ENCODE results near the gene CHMP6. TPM values are rescaled to one million over a fixed set of nuclear protein-coding genes. Genes with fewer than 3 reads are reported as not detected.

CHMP6 gene
- total RNA-seq, 1 donor from 2014 or later = 26.9 TPM

- no peaks in the 10 kb centered on the region for H3K9me3 Mint-ChIP-seq
- H3K4me3 Mint-ChIP-seq = no peak overlapping the region
- no peak for DNase-seq (ENCODE audit: low spot score in 2 of 2, unreplicated experiment in 2 of 2)
- no peak for TF ChIP-seq CTCF (IDR thresholded peaks at IDR 0.05; ENCODE audit: unreplicated experiment)
- no peaks in the 10 kb centered on the region for H3K27me3 Mint-ChIP-seq (ENCODE audit: low read depth)
- H3K27ac Mint-ChIP-seq = peak overlapping the region; percentile 33
- H3K36me3 Mint-ChIP-seq = no peaks in the 10 kb centered on the region
- peaks cover 54% of the 10 kb centered on the region for H3K4me1 Mint-ChIP-seq
These were observed 54.6 kb downstream of the CHMP6 start for GRCh38 chr17:81046132-81046769.

- Mint-ChIP-seq H3K27me3 (ENCODE audit: low read depth) (no peaks in the 10 kb centered on the region), H3K4me3 (no peak overlapping the region), H3K27ac (no peak overlapping the region), H3K9me3 (no peaks in the 10 kb centered on the region), H3K36me3 (no peaks in the 10 kb centered on the region), H3K4me1 (peaks cover 55% of the 10 kb centered on the region)
- TF ChIP-seq CTCF (IDR thresholded peaks at IDR 0.05; ENCODE audit: unreplicated experiment) = no peak
- DNase-seq (ENCODE audit: low spot score in 2 of 2, unreplicated experiment in 2 of 2) = no peak
These were observed 55.2 kb downstream of the CHMP6 start for GRCh38 chr17:81046770-81047359.

GRCh38 chr17:81048827-81049371, 57.3 kb downstream of the CHMP6 start:
- Mint-ChIP-seq H3K27ac (no peak overlapping the region), H3K27me3 (ENCODE audit: low read depth) (no peaks in the 10 kb centered on the region)
- no peak for DNase-seq (ENCODE audit: low spot score in 2 of 2, unreplicated experiment in 2 of 2)

GRCh38 chr17:81049372-81049911, 57.8 kb downstream of the CHMP6 start:
- H3K4me3 Mint-ChIP-seq = no peak overlapping the region
- H3K27ac Mint-ChIP-seq = no peak overlapping the region
- DNase-seq (ENCODE audit: low spot score in 2 of 2, unreplicated experiment in 2 of 2) = no peak

More at GRCh38 chr17:81048827-81049371, 57.3 kb downstream of the CHMP6 start:
- no peak overlapping the region for H3K4me3 Mint-ChIP-seq
- no peaks in the 10 kb centered on the region for H3K9me3 Mint-ChIP-seq
- no peaks in the 10 kb centered on the region for H3K36me3 Mint-ChIP-seq
- TF ChIP-seq CTCF (IDR thresholded peaks at IDR 0.05; ENCODE audit: unreplicated experiment) = no peak
- peaks cover 57% of the 10 kb centered on the region for H3K4me1 Mint-ChIP-seq

More at GRCh38 chr17:81049372-81049911, 57.8 kb downstream of the CHMP6 start:
- no peak for TF ChIP-seq CTCF (IDR thresholded peaks at IDR 0.05; ENCODE audit: unreplicated experiment)
- no peaks in the 10 kb centered on the region for H3K9me3 Mint-ChIP-seq
- no peaks in the 10 kb centered on the region for H3K27me3 Mint-ChIP-seq (ENCODE audit: low read depth)
- peaks cover 53% of the 10 kb centered on the region for H3K4me1 Mint-ChIP-seq
- no peaks in the 10 kb centered on the region for H3K36me3 Mint-ChIP-seq

Other genes starting within 250 kb of the CHMP6 start
- gene BAIAP2, start 43.3 kb downstream of the CHMP6 start, total RNA-seq = 46.5 to 48.9 TPM (median 47.6 TPM) in 3 replicates
- 0.22 to 0.62 TPM (median 0.47 TPM) in 3 replicates for gene PVALEF, start 173.7 kb downstream of the CHMP6 start, total RNA-seq
- gene AATK, start 174.4 kb downstream of the CHMP6 start, total RNA-seq = 14.8 to 17.3 TPM (median 15.2 TPM) in 3 replicates
- 26.3 to 27.6 TPM (median 27.3 TPM) in 3 replicates for gene CEP131, start 231.1 kb downstream of the CHMP6 start, total RNA-seq
- 44.6 to 49.2 TPM (median 45.0 TPM) in 3 replicates for gene TEPSIN, start 247.2 kb downstream of the CHMP6 start, total RNA-seq
- 46.8 to 47.6 TPM (median 47.3 TPM) in 3 replicates for gene NDUFAF8, start 247.5 kb downstream of the CHMP6 start, total RNA-seq